Esophagus muscularis mucosa (tissue), 4 donors: ENCODE data around the gene AFAP1.

Experiments
- CTCF ChIP-seq, 3 experiments: fragments of 200-600 bp in 2 of 3; fragments of 450-650 bp in 1 of 3; sonication (generic) in 2 of 3; IDR thresholded peaks; one replicate each; pipeline ENCODE4 v1.5.1; 2017 to 2019; ENCODE audit warnings: antibody characterized with exemption in 3 of 3, mild to moderate bottlenecking in 2 of 3, moderate library complexity in 1 of 3
- EP300 ChIP-seq: sonication (generic); formaldehyde crosslinking; IDR thresholded peaks from one replicate; pipeline ENCODE4 v1.6.1; 2017; ENCODE audit warnings: antibody characterized with exemption
- POLR2A ChIP-seq: fragments of 450-650 bp; IDR thresholded peaks from one replicate; pipeline ENCODE4 v1.6.1; 2017; ENCODE audit warnings: antibody characterized with exemption, moderate library complexity, mild to moderate bottlenecking, low read depth
- POLR2AphosphoS5 ChIP-seq, 2 donors: sonication (generic); formaldehyde crosslinking; IDR thresholded peaks; one replicate each; pipeline ENCODE4 v1.6.1; 2017; ENCODE audit warnings: antibody characterized with exemption in 2 of 2

- TF ChIP-seq POLR2A, result no peak
- no peak for TF ChIP-seq CTCF (IDR thresholded peaks at IDR 0.05)
- no peak for TF ChIP-seq EP300
- no peak for TF ChIP-seq POLR2AphosphoS5 (IDR thresholded peaks at IDR 0.05)
Measured at GRCh38 chr4:7725951-7726350, 213.7 kb downstream of the AFAP1 start.
